Stimulated activated CD4-positive, alpha-beta T cell treated with anti-CD3 and anti-CD28 coated beads, Interleukin-12 subunit alpha, Interleukin-12 subunit beta, amount 100 ng/mL, for 48 hours (primary cell): Measurements from ENCODE around the gene NDUFS4.
"Not testable (repeated sequence)": the region's sequence is repeated elsewhere in the genome, so short reads cannot be mapped to it uniquely, and the experiment has no call there.

Source experiments
- DNase-seq, 3 donors: peaks; one replicate each; pipeline ENCODE4 v3.0.0-alpha.2; 2020; ENCODE audit warnings: low read depth in 2 of 3, low spot score in 1 of 3

Gene NDUFS4

DNA sequence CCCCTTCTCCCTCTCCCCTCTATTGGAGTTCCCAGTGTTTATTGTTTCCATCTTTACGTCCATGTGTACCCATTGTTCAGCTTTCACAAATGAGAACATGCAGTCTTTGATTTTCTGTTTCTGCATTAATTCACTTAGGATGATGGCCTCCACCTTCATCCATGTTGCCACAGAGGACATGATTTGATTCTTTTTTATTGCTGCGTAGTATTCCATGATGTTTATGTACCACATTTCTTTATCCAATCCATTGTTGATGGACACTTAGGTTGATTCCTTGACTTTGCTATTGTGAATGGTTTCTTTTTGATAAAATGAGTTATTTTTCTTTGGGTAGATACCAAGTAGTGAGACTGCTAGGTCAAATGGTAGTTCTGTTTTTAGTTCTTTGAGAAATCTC, 88.9 kb downstream of the NDUFS4 start:
- no peak for DNase-seq

DNA sequence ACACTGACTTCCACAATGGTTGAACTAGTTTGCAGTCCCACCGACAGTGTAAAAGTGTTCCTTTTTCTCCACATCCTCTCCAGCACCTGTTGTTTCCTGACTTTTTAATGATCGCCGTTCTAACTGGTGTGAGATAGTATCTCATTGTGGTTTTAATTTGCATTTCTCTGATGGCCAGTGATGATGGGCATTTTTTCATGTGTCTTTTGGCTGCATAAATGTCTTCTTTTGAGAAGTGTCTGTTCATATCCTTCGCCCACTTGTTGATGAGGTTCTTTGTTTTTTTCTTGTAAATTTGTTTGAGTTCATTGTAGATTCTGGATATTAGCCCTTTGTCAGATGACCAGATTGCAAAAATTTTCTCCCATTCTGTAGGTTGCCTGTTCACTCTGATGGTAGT, 100.1 kb downstream of the NDUFS4 start:
- DNase-seq, result not testable (repeated sequence)

DNA sequence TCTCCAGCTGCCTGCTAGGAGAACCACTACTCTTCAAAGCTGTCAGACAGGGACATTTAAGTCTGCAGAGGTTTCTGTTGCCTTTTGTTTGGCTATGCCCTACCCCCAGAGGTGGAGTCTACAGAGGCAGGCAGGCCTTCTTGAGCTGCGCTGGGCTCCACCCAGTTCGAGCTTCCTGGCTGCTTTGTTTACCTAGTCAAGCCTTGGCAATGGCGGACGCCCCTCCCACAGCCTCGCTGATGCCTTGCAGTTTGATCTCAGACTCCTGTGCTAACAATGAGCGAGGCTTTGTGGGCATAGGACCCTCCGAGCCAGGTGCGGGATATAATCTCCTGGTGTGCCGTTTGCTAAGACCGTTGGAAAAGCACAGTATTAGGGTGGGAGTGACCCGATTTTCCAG, 104.9 kb downstream of the NDUFS4 start:
- DNase-seq, result not testable (repeated sequence)

DNA sequence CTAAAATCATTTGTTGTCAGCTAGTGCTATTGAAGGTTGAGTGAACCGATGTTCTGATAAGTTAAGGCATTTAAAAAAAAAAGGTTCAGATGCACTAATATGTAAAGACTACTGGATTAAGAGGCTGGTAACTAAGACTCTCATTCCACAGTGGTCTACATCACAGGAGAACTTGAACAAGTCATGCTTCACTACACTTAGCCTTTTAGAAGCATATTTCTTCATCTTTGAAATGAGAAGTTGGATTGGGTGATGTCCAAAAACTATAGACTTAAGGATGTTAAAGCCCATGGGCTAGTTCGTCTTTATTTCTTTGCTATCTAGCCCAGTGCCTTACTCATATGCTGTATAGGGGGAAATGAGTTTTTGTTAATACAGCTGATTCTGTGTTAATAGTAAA, 107.2 kb downstream of the NDUFS4 start:
- DNase-seq, result no peak

DNA sequence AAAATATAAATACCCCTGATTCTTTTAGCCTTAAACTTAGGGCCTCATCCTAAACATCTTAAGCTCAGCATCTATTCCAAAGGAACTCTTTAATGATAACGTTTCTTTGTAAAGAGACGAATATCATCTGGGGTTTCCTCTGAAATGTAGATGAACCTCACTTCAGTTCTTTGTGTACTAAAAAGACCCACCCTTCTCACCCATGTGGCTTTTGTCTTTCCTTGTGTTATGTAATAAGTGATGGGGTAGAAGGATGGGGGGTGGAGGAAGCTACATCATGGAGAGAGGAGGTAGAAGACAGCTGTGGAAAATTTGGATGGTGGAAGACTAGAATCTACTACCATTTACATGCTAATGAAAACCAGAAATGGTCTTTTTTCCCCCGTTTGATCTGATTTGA, 111.0 kb downstream of the NDUFS4 start:
- DNase-seq, result no peak

DNA sequence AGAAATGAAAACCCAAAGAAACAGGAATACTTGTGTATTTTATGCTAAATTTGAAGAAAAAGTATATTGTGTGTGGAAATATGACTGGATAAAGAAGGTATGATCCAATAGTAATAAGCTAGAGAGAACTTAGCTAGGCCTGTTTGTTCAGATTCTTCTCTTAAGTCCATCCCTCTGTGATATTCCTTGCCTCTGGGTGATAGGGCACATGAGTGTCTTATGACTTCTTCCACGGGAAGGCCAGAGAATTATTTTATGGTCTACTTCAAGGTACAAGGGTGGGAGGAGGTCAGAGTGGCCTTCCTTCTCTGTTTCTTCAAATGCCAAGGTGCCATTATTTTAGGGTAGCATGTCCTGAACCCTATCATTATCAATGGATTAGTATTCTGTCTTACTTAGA, 113.7 kb downstream of the NDUFS4 start:
- DNase-seq, result no peak

DNA sequence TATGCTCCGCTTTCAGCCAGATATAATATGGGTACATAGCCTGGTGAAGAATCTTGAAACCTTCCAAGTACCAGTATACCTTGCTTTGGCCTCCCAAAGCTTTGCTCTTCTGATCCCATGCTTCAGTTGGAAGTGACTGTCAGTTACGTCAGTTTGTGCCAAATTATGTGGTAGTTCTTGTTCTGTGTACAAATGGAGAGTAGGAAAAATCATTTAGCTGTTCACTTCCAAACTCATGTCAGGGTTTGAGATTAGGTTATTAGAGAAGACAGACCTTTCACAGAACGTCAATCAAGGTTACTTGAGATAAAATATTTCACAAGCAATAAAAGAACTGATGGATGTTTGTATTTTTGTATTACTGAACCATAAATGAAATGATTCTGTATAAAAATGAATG, 117.2 kb downstream of the NDUFS4 start:
- DNase-seq, result no peak

DNA sequence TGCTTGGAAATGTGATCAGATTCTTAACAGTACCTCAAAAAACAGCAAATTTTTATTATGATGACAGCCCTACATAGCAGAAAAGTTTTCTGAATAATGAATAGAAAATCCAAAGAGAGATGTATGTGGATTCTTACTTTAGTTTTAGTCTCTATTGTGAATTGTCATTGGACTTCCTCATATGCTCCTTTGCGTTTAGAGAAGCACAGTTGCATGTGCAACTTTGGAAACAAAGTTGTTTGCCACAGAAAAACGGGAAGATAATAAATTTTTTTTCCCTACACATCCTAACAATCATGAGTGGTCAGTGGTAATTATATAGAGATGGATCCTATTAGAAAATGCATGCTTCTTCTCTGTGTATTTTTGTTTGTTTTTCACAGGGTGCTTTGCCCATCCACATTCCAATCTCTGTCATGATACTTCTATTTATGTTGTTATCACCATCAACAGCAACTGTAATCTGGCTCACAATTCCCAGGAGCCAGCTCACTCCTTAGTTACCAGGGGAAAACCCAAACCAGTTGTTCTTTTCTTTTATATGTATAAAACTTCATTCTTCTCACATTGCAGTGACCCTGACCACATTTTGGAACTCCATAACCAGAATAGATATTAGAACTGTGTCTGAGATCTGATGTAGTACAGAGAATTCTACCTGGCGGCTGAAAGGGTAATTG, 118.7 kb downstream of the NDUFS4 start:
- DNase-seq, result no peak

DNA sequence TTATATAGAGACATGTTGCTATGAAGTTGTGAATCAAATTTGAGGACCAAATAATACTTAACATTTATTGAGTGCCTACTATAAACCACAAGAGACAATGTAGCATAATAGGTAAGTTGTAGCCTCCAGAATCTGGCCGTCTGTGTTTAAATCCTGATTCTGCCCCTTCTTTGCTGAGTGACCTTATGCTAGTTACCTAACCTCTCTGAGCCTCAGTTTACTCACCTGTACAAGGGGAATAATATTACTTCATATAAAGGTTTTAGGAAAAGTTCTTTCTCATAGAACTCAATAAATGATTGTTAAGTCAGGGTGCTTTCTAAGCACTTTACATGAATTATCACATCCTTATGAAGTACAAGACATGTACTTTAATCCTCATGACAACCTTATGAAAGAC, 120.6 kb downstream of the NDUFS4 start:
- no peak for DNase-seq

DNA sequence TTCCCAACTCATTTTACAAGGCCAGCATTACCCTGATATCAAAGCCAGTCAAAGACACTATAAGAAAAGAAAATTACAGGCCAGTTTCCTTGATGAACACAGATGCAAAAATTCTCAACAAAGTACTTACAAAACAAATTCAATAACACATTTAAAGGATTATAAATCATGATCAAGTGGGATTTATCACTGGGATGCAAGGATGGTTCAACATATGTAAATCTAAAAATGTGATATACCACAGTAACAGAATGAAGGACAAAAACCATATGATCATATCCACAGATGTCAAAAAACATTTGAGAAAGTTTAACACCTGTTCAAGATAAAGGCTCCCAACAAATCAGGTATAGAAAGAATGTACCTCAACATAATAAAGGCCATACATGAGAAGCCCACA, 130.6 kb downstream of the NDUFS4 start:
- no peak for DNase-seq

DNA sequence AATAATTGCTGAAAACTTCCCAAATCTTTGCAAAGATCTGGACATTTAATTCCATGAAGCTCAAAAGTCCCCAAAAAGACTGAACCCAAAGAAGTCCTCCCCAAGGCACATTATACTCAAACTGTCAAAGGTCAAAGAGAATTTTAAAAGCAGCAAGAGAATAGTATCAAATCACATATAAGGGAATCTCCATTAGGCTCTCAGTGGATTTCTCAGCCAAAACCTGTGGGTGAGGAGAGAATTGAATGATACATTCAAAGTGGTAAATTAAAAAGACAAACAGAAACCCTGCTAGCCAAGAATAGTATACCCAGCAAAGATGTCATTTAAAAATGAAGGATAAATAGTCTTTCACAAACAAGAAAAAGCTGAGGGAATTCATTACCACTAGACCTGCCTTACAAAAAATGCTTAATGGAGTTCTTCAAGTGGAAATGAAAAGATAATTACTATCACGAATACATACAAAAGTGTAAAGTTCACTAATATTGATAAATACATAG, 134.1 kb downstream of the NDUFS4 start:
- DNase-seq, result no peak

DNA sequence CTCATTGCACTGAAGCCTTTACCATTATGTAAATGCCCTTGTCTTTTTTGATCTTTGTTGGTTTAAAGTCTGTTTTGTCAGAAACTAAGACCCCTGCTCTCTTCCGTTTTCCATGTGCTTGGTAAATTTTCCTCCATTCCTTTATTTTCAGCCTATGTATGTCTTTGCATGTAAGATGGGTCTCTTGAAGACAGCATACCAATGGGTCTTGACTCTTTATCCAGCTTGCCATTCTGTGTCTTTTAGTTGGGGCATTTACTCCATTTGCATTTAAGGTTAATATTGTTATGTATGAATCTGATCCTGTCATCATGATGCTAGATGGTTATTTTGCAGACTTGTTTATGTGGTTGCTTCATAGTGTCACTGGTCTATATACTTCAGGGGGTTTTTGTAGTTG, 150.0 kb downstream of the NDUFS4 start:
- not testable (repeated sequence) for DNase-seq

DNA sequence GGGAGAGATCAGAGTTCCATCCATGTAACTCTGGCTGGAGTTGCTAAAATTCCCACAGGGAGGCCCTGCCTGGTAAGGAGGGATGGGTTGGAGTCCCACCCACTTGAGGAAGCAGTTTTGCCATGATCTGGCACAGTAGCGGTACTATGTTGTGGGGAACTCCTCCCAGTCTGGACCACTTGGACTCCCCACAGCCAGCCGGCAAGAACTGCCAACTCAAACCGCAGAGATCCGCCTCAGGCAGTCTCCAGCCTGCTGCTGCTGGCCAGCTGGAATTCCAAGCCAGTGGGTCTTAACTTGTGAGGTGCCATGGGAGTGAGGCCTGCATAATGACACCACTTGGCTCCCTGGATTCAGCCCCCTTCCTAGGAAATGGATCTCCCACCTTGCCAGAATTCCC, 151.9 kb downstream of the NDUFS4 start:
- no peak for DNase-seq

DNA sequence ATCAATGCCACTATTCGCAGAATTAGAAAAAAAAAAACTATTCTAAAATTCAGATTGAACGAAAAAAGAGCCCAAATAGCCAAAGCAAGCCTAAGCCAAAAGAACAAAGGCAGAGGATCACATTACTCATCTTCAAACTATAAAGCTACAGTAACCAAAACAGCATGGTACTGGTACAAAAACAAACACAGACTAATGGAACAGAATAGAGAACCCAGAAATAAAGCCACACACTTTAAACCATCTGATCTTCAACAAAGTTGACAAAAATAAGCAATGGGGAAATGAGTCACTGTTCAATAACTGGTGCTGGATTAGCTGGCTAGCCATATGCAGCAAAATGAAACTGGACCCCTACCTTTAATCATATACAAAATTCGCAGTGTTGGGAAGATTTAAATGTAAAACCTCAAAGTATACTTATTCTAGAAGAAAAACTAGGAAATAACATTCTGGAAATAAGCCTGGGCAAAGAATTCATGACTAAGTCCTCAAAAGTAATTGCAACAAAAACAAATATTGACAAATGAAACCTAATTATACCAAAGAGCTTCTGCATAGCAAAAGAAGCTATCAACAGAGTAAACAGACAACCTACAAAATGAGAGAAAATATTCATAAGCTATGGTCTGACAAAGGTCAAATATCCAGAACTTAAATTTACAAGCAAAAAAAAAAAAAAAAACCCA, 153.7 kb downstream of the NDUFS4 start:
- no peak for DNase-seq

DNA sequence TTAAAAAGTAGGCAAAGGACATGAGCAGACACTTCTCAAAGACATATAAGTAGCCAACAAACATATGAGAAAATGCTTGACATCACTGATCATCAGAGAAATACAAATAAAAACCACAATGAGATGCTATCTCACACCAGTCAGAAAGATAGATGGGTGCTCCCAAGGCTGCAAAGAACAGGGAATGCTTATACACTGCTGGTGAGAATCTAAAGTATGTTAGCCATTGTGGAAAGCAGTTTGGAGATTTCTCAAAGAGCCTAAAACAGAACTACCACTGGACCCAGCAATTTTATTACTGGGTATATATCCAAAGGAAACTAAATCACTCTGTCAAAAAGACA, 154.2 kb downstream of the NDUFS4 start:
- DNase-seq, result no peak

DNA sequence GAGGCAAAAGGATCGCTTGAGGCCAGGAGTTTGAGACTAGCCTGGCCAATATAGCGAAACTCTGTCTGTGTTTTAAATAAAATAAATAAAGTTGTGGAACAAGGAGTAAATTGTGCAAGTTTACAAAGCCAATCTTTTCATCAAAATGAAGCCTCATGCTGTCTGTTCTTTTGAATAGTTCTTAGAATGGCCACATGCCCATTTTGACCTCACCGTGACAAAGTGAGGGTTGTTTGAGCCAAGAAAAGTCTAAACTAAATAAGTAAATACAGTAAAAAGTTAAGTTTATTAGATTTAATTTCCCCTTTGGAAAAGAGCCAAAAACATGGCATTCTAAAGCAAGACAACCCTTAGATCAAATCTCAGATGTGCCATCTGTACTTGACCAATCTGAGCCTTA, 165.7 kb downstream of the NDUFS4 start:
- DNase-seq, result no peak

DNA sequence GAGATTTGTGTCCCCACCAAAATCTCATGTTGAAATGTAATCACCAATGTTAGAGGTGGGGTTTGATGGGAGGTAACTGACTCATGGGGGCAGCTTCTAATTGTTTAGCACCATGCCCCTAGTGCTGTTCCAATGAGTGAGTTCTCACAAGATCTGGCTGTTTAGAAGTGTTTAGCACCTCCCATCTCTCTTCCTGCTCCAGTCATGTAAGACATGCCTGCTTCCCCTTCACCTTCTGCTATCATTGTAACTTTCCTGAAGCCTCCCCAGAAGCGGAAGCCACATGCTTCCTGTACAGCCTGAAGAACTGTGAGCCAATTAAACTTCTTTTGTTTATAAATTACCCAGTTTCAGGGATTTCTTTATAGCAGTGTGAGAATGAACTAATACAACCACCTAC, 170.5 kb downstream of the NDUFS4 start:
- no peak for DNase-seq
